ENCODE measurements around the gene CDAN1.

CDAN1 gene

DNA sequence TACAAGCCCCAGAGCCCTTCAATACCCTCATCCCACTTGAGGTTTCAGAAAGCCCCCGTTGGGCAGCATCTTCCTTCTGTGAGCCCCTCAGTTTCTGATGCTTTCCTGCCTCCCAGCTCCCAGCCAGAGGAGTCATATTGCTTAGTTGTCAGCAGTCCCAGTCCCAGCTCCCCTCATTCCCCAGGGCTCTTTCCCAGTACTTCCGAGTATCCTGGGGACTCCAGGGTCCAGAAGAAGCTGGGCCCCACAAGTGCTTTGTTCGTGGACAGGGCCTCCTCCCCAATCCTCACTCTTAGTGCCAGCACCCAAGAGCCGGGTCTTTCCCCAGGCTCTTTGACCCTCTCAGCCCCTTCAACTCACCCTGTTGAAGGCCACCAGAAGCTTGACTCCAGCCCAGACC lies 43.9 kb downstream of the CDAN1 start:
- no peak for DNase-seq (ENCODE audit: low read depth)
- TF ChIP-seq, protein P1, sequence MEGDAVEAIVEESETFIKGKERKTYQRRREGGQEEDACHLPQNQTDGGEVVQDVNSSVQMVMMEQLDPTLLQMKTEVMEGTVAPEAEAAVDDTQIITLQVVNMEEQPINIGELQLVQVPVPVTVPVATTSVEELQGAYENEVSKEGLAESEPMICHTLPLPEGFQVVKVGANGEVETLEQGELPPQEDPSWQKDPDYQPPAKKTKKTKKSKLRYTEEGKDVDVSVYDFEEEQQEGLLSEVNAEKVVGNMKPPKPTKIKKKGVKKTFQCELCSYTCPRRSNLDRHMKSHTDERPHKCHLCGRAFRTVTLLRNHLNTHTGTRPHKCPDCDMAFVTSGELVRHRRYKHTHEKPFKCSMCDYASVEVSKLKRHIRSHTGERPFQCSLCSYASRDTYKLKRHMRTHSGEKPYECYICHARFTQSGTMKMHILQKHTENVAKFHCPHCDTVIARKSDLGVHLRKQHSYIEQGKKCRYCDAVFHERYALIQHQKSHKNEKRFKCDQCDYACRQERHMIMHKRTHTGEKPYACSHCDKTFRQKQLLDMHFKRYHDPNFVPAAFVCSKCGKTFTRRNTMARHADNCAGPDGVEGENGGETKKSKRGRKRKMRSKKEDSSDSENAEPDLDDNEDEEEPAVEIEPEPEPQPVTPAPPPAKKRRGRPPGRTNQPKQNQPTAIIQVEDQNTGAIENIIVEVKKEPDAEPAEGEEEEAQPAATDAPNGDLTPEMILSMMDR (IDR thresholded peaks at IDR 0.05; ENCODE audit: low read depth, low read length), result no peak
- TF ChIP-seq POLR2A (IDR thresholded peaks at IDR 0.05; ENCODE audit: extremely low read depth, insufficient read length), result no peak
- H3K4me3 ChIP-seq (ENCODE audit: low read depth, low read length), result no peak overlapping the region

GRCh38 chr15:42692536-42692935 lies 44.4 kb downstream of the CDAN1 start:
- H3K4me3 ChIP-seq (ENCODE audit: low read depth, low read length), result no peak overlapping the region
- TF ChIP-seq MYC (IDR thresholded peaks at IDR 0.05; ENCODE audit: low read depth, low read length), result no peak
- no peak for TF ChIP-seq POLR2A (IDR thresholded peaks at IDR 0.05; ENCODE audit: extremely low read depth, insufficient read length)
- TF ChIP-seq, protein P1 (IDR thresholded peaks at IDR 0.05; ENCODE audit: low read depth, low read length), result no peak
- TF ChIP-seq, protein P2, sequence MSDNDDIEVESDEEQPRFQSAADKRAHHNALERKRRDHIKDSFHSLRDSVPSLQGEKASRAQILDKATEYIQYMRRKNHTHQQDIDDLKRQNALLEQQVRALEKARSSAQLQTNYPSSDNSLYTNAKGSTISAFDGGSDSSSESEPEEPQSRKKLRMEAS (IDR thresholded peaks at IDR 0.05; ENCODE audit: low read depth, low read length), result no peak
- no peak for DNase-seq (ENCODE audit: low read depth)

GRCh38 chr15:42691770-42692169 lies 45.2 kb downstream of the CDAN1 start:
- no peak for DNase-seq (ENCODE audit: low read depth)
- H3K4me3 ChIP-seq (ENCODE audit: low read depth, low read length), result no peak overlapping the region
- TF ChIP-seq MYC (IDR thresholded peaks at IDR 0.05; ENCODE audit: low read depth, low read length) (no peak), POLR2A (IDR thresholded peaks at IDR 0.05; ENCODE audit: extremely low read depth, insufficient read length) (no peak)
- TF ChIP-seq, protein P1 (IDR thresholded peaks at IDR 0.05; ENCODE audit: low read depth, low read length), result no peak
- TF ChIP-seq, protein P2 (IDR thresholded peaks at IDR 0.05; ENCODE audit: low read depth, low read length), result no peak

DNA sequence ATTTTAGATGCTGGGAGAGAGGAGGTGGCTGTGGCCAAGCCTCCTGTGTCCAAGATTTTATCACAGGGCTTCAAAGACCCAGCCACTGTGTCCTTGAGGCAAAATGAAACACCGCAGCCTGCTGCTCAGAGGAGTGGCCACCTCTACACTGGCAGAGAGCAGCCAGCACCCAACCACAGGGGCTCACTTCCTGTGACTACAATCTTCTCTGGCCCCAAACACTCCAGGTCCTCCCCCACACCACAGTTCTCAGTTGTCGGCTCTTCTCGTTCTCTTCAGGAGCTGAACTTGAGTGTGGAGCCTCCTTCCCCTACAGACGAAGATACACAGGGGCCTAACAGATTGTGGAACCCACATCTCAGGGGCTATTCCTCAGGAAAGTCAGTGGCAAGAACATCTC lies 45.6 kb downstream of the CDAN1 start:
- TF ChIP-seq, protein P1 (IDR thresholded peaks at IDR 0.05; ENCODE audit: low read depth, low read length), result no peak
- TF ChIP-seq, protein P2 (IDR thresholded peaks at IDR 0.05; ENCODE audit: low read depth, low read length), result peak; percentile 70
- TF ChIP-seq MYC (IDR thresholded peaks at IDR 0.05; ENCODE audit: low read depth, low read length), result peak; percentile 73
- TF ChIP-seq POLR2A (IDR thresholded peaks at IDR 0.05; ENCODE audit: extremely low read depth, insufficient read length), result peak; percentile 33
- no peak overlapping the region for H3K4me3 ChIP-seq (ENCODE audit: low read depth, low read length)
- DNase-seq (ENCODE audit: low read depth), result peak; percentile 90

DNA sequence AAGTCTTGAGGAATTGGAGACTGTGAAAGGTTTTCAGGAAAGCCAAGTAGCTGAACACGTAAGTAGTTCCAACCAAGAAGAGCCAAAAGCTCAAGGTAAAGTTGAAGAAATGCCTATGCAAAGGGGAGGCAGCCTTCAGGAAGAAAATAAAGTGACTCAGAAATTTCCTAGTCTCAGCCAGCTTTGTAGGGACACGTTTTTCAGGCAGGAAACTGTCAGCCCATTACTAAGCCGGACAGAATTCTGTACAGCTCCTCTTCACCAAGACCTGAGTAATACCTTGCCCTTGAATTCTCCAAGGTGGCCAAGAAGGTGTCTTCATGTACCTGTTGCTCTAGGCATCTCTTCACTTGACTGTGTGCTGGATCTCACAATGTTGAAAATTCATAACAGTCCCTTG lies 48.6 kb downstream of the CDAN1 start:
- H3K4me3 ChIP-seq (ENCODE audit: low read depth, low read length), result no peak overlapping the region
- DNase-seq (ENCODE audit: low read depth), result no peak

More for the DNA sequence above, 48.6 kb downstream of the CDAN1 start:
- TF ChIP-seq, protein P2 (IDR thresholded peaks at IDR 0.05; ENCODE audit: low read depth, low read length), result no peak
- TF ChIP-seq MYC (IDR thresholded peaks at IDR 0.05; ENCODE audit: low read depth, low read length), result no peak
- no peak for TF ChIP-seq POLR2A (IDR thresholded peaks at IDR 0.05; ENCODE audit: extremely low read depth, insufficient read length)
- TF ChIP-seq, protein P1 (IDR thresholded peaks at IDR 0.05; ENCODE audit: low read depth, low read length), result no peak

All from NB4 (cell line).